Stimulated activated CD4-positive, alpha-beta T cell treated with anti-CD3 and anti-CD28 coated beads, Interleukin-15, amount 100 ng/mL, for 24 hours (primary cell): ENCODE measurements around the gene ZNF830.
"Not testable (repeated sequence)": the region's sequence is repeated elsewhere in the genome, so short reads cannot be mapped to it uniquely, and the experiment has no call there.

ENCODE experiments used
- DNase-seq: peaks from one replicate; pipeline ENCODE4 v3.0.0-alpha.2; 2020

The ZNF830 gene

GRCh38 chr17:34993031-34993430 is 31.7 kb downstream of the ZNF830 start:
- no peak for DNase-seq

- DNase-seq: no peak
Measured at GRCh38 chr17:34996422-34997285, 35.3 kb downstream of the ZNF830 start.

- DNase-seq: no peak
Measured at GRCh38 chr17:34997355-34997862, 36.1 kb downstream of the ZNF830 start.

- peak; percentile 83 for DNase-seq
Measured at GRCh38 chr17:34998205-34998604, 36.9 kb downstream of the ZNF830 start.

- no peak for DNase-seq
Measured at GRCh38 chr17:34999456-34999855, 38.1 kb downstream of the ZNF830 start.

- DNase-seq: not testable (repeated sequence)
Measured at GRCh38 chr17:35000965-35001364, 39.6 kb downstream of the ZNF830 start.

GRCh38 chr17:35001549-35001948 is 40.2 kb downstream of the ZNF830 start:
- DNase-seq: no peak

- no peak for DNase-seq
Measured at GRCh38 chr17:35002876-35003551, 41.7 kb downstream of the ZNF830 start.

GRCh38 chr17:35003778-35004177 is 42.4 kb downstream of the ZNF830 start:
- no peak for DNase-seq

GRCh38 chr17:35006345-35006744 is 45.0 kb downstream of the ZNF830 start:
- DNase-seq: no peak

GRCh38 chr17:35006961-35007360 is 45.6 kb downstream of the ZNF830 start:
- DNase-seq: no peak

GRCh38 chr17:35010093-35010492 is 48.8 kb downstream of the ZNF830 start:
- no peak for DNase-seq

GRCh38 chr17:35011671-35012216 is 50.4 kb downstream of the ZNF830 start:
- no peak for DNase-seq
